Keratinocyte (primary cell): ENCODE data around the gene TOE1. TPM values are rescaled to one million over a fixed set of nuclear protein-coding genes. Genes with fewer than 3 reads are reported as not detected.

Source experiments
- DNase-seq: peaks from one replicate; pipeline ENCODE4 v3.0.0-alpha.2; 2011; ENCODE audit warnings: low read depth, missing footprints, low spot score
- FAIRE-seq: peaks from 2 replicates; lab custom pipeline; 2011; peaks lifted over from hg19 to GRCh38; lab: Jason Lieb, UNC
- H2AFZ ChIP-seq: 2 replicates; pipeline ENCODE4 v1.6.0; 2012; ENCODE audit warnings: low read length, control low read depth, inconsistent platforms; ENCODE audit not compliant: control insufficient read depth
- H3K27ac ChIP-seq: 2 replicates; pipeline ENCODE4 v1.5.1; 2011; ENCODE audit warnings: low read length; ENCODE audit not compliant: control insufficient read depth, insufficient read depth
- H3K27me3 ChIP-seq: 3 replicates; pipeline ENCODE4 v1.6.0; 2011; ENCODE audit warnings: low read length; ENCODE audit not compliant: control insufficient read depth, insufficient read depth; ENCODE audit errors: extremely low read depth
- H3K36me3 ChIP-seq, 2 experiments: 2 replicates in 1 of 2; 3 replicates in 1 of 2; pipeline ENCODE4 v1.5.1; 2011; ENCODE audit warnings: low read length in 2 of 2, mild to moderate bottlenecking in 1 of 2; ENCODE audit not compliant: control insufficient read depth in 2 of 2, insufficient read depth in 2 of 2; ENCODE audit errors: extremely low read depth in 1 of 2
- H3K4me1 ChIP-seq: 3 replicates; pipeline ENCODE4 v1.5.1; 2011; ENCODE audit warnings: low read length; ENCODE audit not compliant: control insufficient read depth, insufficient read depth; ENCODE audit errors: extremely low read depth
- H3K4me2 ChIP-seq: 3 replicates; pipeline ENCODE4 v1.6.0; 2011; ENCODE audit warnings: low read depth, low read length; ENCODE audit not compliant: control insufficient read depth, insufficient read depth; ENCODE audit errors: extremely low read depth
- H3K4me3 ChIP-seq, 3 experiments: fragments of 200-600 bp in 1 of 3; sonication (generic) in 1 of 3; 2 replicates in 2 of 3; 3 replicates in 1 of 3; pipeline ENCODE4 v1.5.1; 2011 to 2016; ENCODE audit warnings: low read length in 3 of 3, mild to moderate bottlenecking in 3 of 3, control low read depth in 2 of 3, inconsistent platforms in 1 of 3, low read depth in 1 of 3, mixed read lengths in 1 of 3, mixed run types in 1 of 3, moderate library complexity in 1 of 3; ENCODE audit not compliant: control insufficient read depth in 2 of 3, insufficient read depth in 2 of 3; ENCODE audit errors: extremely low read depth in 1 of 3
- H3K79me2 ChIP-seq: 2 replicates; pipeline ENCODE4 v1.6.0; 2012; ENCODE audit warnings: low read length; ENCODE audit not compliant: control insufficient read depth, insufficient read depth
- H3K9ac ChIP-seq: 3 replicates; pipeline ENCODE4 v1.6.0; 2011; ENCODE audit warnings: low read length; ENCODE audit not compliant: control insufficient read depth, insufficient read depth; ENCODE audit errors: extremely low read depth
- H3K9me1 ChIP-seq: 3 replicates; pipeline ENCODE4 v1.6.0; 2011; ENCODE audit warnings: low read length; ENCODE audit not compliant: control insufficient read depth, insufficient read depth; ENCODE audit errors: extremely low read depth
- H3K9me3 ChIP-seq: 2 replicates; pipeline ENCODE4 v1.5.1; 2012; ENCODE audit warnings: low read depth, low read length; ENCODE audit not compliant: control insufficient read depth
- H4K20me1 ChIP-seq: 3 replicates; pipeline ENCODE4 v1.6.0; 2011; ENCODE audit warnings: low read length; ENCODE audit not compliant: control insufficient read depth, insufficient read depth; ENCODE audit errors: extremely low read depth
- EZH2 ChIP-seq: IDR thresholded peaks from one replicate; pipeline ENCODE4 v1.6.1; 2012; ENCODE audit warnings: inconsistent platforms, mild to moderate bottlenecking, low read length, moderate library complexity
- dilution Hi-C: fragments of 300-500 bp; cut with MboI; formaldehyde crosslinking; loops from one replicate; pipeline ENCODE4 v1.7.0; 2020; ENCODE audit warnings: low sequenced_read_pairs; ENCODE audit not compliant: extremely low pct_ligation_motif_present
- polyA plus RNA-seq, 5 experiments: library from polyadenylated mRNA; depleted of rRNA in 3 of 5; stranded (reverse) in 3 of 5; stranded (forward) in 1 of 5; unstranded in 1 of 5; fragments of >200 nt; gene quantifications; 1 replicate in 1 of 5; 2 replicates in 3 of 5; 3 replicates in 1 of 5; pipeline versions ENCODE4 v1.2.1 to v1.2.3, GENCODE V29; 2011 to 2012; ENCODE audit warnings: missing spikeins in 2 of 5, low read depth in 1 of 5, low replicate concordance in 1 of 5
- TF ChIP-seq, protein P1 (sequence below), 3 experiments: IDR thresholded peaks in 1 of 3; conservative IDR thresholded peaks in 1 of 3; optimal IDR thresholded peaks in 1 of 3; 2 replicates in 2 of 3; 3 replicates in 1 of 3; pipeline versions ENCODE3 to v1.5.1; 2011; ENCODE audit warnings: low read length in 3 of 3, mild to moderate bottlenecking in 3 of 3, moderate library complexity in 2 of 3, control low read depth in 1 of 3, inconsistent platforms in 1 of 3; ENCODE audit not compliant: insufficient read depth in 2 of 3; ENCODE audit errors: extremely low read depth in 1 of 3

The TOE1 gene
- polyA plus RNA-seq, 1 donor (not counting 4 experiments of a cell fraction or from before 2014, with no cell fraction given) = 12.1 TPM

GRCh38 chr1:45348020-45348419 lies 8.1 kb downstream of the TOE1 start:
- no peaks in the 10 kb centered on the region for H3K9me1 ChIP-seq
- no peaks in the 10 kb centered on the region for H3K79me2 ChIP-seq
- TF ChIP-seq, protein P1, sequence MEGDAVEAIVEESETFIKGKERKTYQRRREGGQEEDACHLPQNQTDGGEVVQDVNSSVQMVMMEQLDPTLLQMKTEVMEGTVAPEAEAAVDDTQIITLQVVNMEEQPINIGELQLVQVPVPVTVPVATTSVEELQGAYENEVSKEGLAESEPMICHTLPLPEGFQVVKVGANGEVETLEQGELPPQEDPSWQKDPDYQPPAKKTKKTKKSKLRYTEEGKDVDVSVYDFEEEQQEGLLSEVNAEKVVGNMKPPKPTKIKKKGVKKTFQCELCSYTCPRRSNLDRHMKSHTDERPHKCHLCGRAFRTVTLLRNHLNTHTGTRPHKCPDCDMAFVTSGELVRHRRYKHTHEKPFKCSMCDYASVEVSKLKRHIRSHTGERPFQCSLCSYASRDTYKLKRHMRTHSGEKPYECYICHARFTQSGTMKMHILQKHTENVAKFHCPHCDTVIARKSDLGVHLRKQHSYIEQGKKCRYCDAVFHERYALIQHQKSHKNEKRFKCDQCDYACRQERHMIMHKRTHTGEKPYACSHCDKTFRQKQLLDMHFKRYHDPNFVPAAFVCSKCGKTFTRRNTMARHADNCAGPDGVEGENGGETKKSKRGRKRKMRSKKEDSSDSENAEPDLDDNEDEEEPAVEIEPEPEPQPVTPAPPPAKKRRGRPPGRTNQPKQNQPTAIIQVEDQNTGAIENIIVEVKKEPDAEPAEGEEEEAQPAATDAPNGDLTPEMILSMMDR (optimal IDR thresholded peaks at IDR 0.05 in 1 of 3, IDR thresholded peaks at IDR 0.05 in 1 of 3, conservative IDR thresholded peaks at IDR 0.05 in 1 of 3; ENCODE audit: extremely low read depth in 1 of 3, insufficient read depth in 2 of 3, low read length in 3 of 3) = no peak
- no peak for TF ChIP-seq EZH2
- H3K9me3 ChIP-seq = no peaks in the 10 kb centered on the region
- no peak overlapping the region for H3K4me3 ChIP-seq
- FAIRE-seq (peak; percentile 58), DNase-seq (no peak)
- no peaks in the 10 kb centered on the region for H4K20me1 ChIP-seq
- no peaks in the 10 kb centered on the region for H3K27me3 ChIP-seq
- peaks cover 22% of the 10 kb centered on the region for H3K4me1 ChIP-seq
- H3K36me3 ChIP-seq = peaks cover 16 to 18% of the 10 kb centered on the region in 2 experiments
- H2AFZ ChIP-seq = no peak overlapping the region
- peak overlapping the region; percentile 42 for H3K4me2 ChIP-seq
- peak overlapping the region; percentile 7 for H3K27ac ChIP-seq
- H3K9ac ChIP-seq = no peak overlapping the region
- dilution Hi-C loops = no loop called here

GRCh38 chr1:45348609-45348965 lies 8.6 kb downstream of the TOE1 start:
- Histone ChIP-seq H3K9me1 (no peaks in the 10 kb centered on the region), H3K4me1 (peaks cover 22% of the 10 kb centered on the region), H3K9ac (no peak overlapping the region), H3K36me3 (peaks cover 10 to 12% of the 10 kb centered on the region in 2 experiments), H3K4me2 (peak overlapping the region; percentile 42), H3K27ac (peak overlapping the region; percentile 7), H2AFZ (no peak overlapping the region), H3K9me3 (no peaks in the 10 kb centered on the region), H4K20me1 (no peaks in the 10 kb centered on the region), H3K79me2 (no peaks in the 10 kb centered on the region), H3K4me3 (no peak overlapping the region), H3K27me3 (no peaks in the 10 kb centered on the region)
- FAIRE-seq (no peak), DNase-seq (no peak)
- dilution Hi-C loops = no loop called here
- no peak for TF ChIP-seq EZH2
- TF ChIP-seq, protein P1 (optimal IDR thresholded peaks at IDR 0.05 in 1 of 3, IDR thresholded peaks at IDR 0.05 in 1 of 3, conservative IDR thresholded peaks at IDR 0.05 in 1 of 3; ENCODE audit: extremely low read depth in 1 of 3, insufficient read depth in 2 of 3, low read length in 3 of 3) = no peak
